Measurements from ENCODE around the gene CAMTA1.

- TF ChIP-seq CTCF (IDR thresholded peaks at IDR 0.05): no peak
- TF ChIP-seq POLR2A (IDR thresholded peaks at IDR 0.05): no peak
Observed at GRCh38 chr1:7069931-7070330, 284.7 kb downstream of the CAMTA1 start.
